Esophagus squamous epithelium (tissue), 5 donors: ENCODE measurements around the gene FUT7. TPM values are rescaled to one million over a fixed set of nuclear protein-coding genes. Genes with fewer than 3 reads are reported as not detected.

Source experiments
- DNase-seq: peaks from one replicate; lab custom pipeline; 2025; lab: John Stamatoyannopoulos, UW
- H3K27ac ChIP-seq, 4 donors: fragments of 200-600 bp; sonication (generic); one replicate each; pipeline ENCODE4 v1.5.1; 2016 to 2019; ENCODE audit warnings: mild to moderate bottlenecking in 1 of 4
- H3K27me3 ChIP-seq, 4 donors: fragments of 200-600 bp; sonication (generic); 1 replicate in 3 of 4; 2 replicates in 1 of 4; pipeline versions ENCODE4 v1.5.1 to v1.6.0; 2017 to 2021; ENCODE audit warnings: antibody characterized with exemption in 1 of 4
- H3K36me3 ChIP-seq, 3 donors: fragments of 200-600 bp; sonication (generic); one replicate each; pipeline ENCODE4 v1.5.1; 2016 to 2019
- H3K4me1 ChIP-seq, 3 donors: fragments of 200-600 bp; sonication (generic); one replicate each; pipeline ENCODE4 v1.5.1; 2017 to 2019
- H3K4me3 ChIP-seq, 4 donors: fragments of 200-600 bp; sonication (generic); 1 replicate in 3 of 4; 2 replicates in 1 of 4; pipeline ENCODE4 v1.5.1; 2016 to 2019; ENCODE audit warnings: mild to moderate bottlenecking in 2 of 4, moderate library complexity in 1 of 4
- H3K9me3 ChIP-seq, 3 donors: fragments of 200-600 bp; sonication (generic); one replicate each; pipeline ENCODE4 v1.5.1; 2016 to 2019
- CTCF ChIP-seq, 6 experiments: fragments of 450-650 bp in 4 of 6; fragments of 200-600 bp in 2 of 6; sonication (generic) in 2 of 6; IDR thresholded peaks; one replicate each; pipeline ENCODE4 v1.5.1; 2016 to 2019; ENCODE audit warnings: antibody characterized with exemption in 6 of 6, mild to moderate bottlenecking in 4 of 6, moderate library complexity in 4 of 6
- POLR2A ChIP-seq, 4 donors: fragments of 450-650 bp; IDR thresholded peaks; one replicate each; pipeline ENCODE4 v1.6.1; 2017; ENCODE audit warnings: antibody characterized with exemption in 4 of 4, mild to moderate bottlenecking in 4 of 4, moderate library complexity in 3 of 4
- WGBS, 2 donors: methylation state at CpG; one replicate each; pipeline ENCODE4 v1.1.5; 2018; 5-methylcytosine and 5-hydroxymethylcytosine counted together
- intact Hi-C: fragments of 100-400 bp; cut with DNase I; formaldehyde crosslinking; loops from one replicate; pipeline ENCODE4 v1.15.0; 2022
- total RNA-seq, 4 donors: library from RNA; depleted of rRNA; stranded (reverse); fragments of >200 nt; gene quantifications; one replicate each; pipeline ENCODE4 v1.1.0, GENCODE V29; 2016
- donor health status: DM: yes; HTN: yes; CAD: no.

FUT7 gene
- total RNA-seq, 4 donors from 2014 or later: 0.13 to 0.38 (median 0.21) TPM; not detected in 1

- no peak for DNase-seq
- H3K36me3 ChIP-seq: no peaks in the 10 kb centered on the region
- H3K9me3 ChIP-seq: no peaks in the 10 kb centered on the region
- intact Hi-C loops: loop anchor here (5.0 kb wide), 1 partner anchor 86 kb away; the partner anchor contains the start of gene FBXW5
- peak overlapping the region; percentile 33 to 82 (median 62) for H3K4me3 ChIP-seq
- no CpG with 5 or more reads among the region's 98 CpGs for WGBS, 2 donors
- peaks cover 28 to 66% (median 35%) of the 10 kb centered on the region in 3 donors for H3K4me1 ChIP-seq
- TF ChIP-seq CTCF (IDR thresholded peaks at IDR 0.05): peak in 4 of 6 experiments; percentile 42 to 69 (median 52)
- TF ChIP-seq POLR2A (IDR thresholded peaks at IDR 0.05): no peak
- H3K27ac ChIP-seq: peak overlapping the region; percentile 50 to 72 (median 62)
- H3K27me3 ChIP-seq: no peaks in the 10 kb centered on the region
Observed at GRCh38 chr9:137028263-137029057, 3.4 kb downstream of the FUT7 start.

GRCh38 chr9:137027369-137028262 is 4.3 kb downstream of the FUT7 start, which contains the start of gene ABCA2:
ABCA2 (minus strand) TSS chr9:137028237; CDS start chr9:137028140, 97 bp downstream.
- H3K27ac ChIP-seq: peak within 1 kb of the TSS; percentile 50 to 72 (median 62)
- H3K4me3 ChIP-seq: peak within 1 kb of the TSS; percentile 33 to 82 (median 62)
- H3K9me3 ChIP-seq: no peaks in the 10 kb centered on the region
- 17 to 28% methylated on average over 1 to 8 of the region's 95 CpGs for WGBS, 2 donors
- no peaks in the 10 kb centered on the region for H3K36me3 ChIP-seq
- intact Hi-C loops: loop anchor here (5.0 kb wide), 1 partner anchor 85 kb away; the partner anchor contains the start of gene FBXW5
- peaks cover 28 to 66% (median 35%) of the 10 kb centered on the region in 3 donors for H3K4me1 ChIP-seq
- no peak for DNase-seq
- H3K27me3 ChIP-seq: no peaks in the 10 kb centered on the region
- TF ChIP-seq POLR2A (IDR thresholded peaks at IDR 0.05) (no peak), CTCF (IDR thresholded peaks at IDR 0.05) (no peak)

GRCh38 chr9:137026828-137027227 is 5.1 kb downstream of the FUT7 start:
- intact Hi-C loops: loop anchor here (5.0 kb wide), 1 partner anchor 85 kb away; the partner anchor contains the start of gene FBXW5
- Histone ChIP-seq H3K27ac (peak overlapping the region in 2 of 4 donors; percentile 29 to 50), H3K9me3 (no peaks in the 10 kb centered on the region), H3K4me1 (peaks cover 28 to 65% (median 35%) of the 10 kb centered on the region in 3 donors), H3K4me3 (peak overlapping the region in 3 of 4 donors; percentile 32 to 67 (median 62)), H3K36me3 (no peaks in the 10 kb centered on the region), H3K27me3 (no peaks in the 10 kb centered on the region)
- no peak for TF ChIP-seq POLR2A (IDR thresholded peaks at IDR 0.05)
- DNase-seq: no peak
- no CpG with 5 or more reads among the region's 4 CpGs for WGBS, 2 donors

GRCh38 chr9:137026384-137026783 is 5.5 kb downstream of the FUT7 start:
- no peak for DNase-seq
- H3K27ac ChIP-seq: peak overlapping the region in 1 of 4 donors; percentile 31
- H3K9me3 ChIP-seq: no peaks in the 10 kb centered on the region
- H3K4me3 ChIP-seq: peak overlapping the region in 1 of 4 donors; percentile 67
- 67 to 100% methylated on average over 1 to 2 of the region's 2 CpGs for WGBS, 2 donors
- peaks cover 28 to 63% (median 35%) of the 10 kb centered on the region in 3 donors for H3K4me1 ChIP-seq
- no peaks in the 10 kb centered on the region for H3K36me3 ChIP-seq
- no peaks in the 10 kb centered on the region for H3K27me3 ChIP-seq
- TF ChIP-seq POLR2A (IDR thresholded peaks at IDR 0.05) (no peak), CTCF (IDR thresholded peaks at IDR 0.05) (no peak)
- intact Hi-C loops: loop anchor here (5.0 kb wide), 1 partner anchor 84 kb away; the partner anchor contains the start of gene FBXW5

GRCh38 chr9:137025517-137025966 is 6.3 kb downstream of the FUT7 start:
- H3K4me3 ChIP-seq: no peak overlapping the region

More at GRCh38 chr9:137025517-137025966, 6.3 kb downstream of the FUT7 start:
- peaks cover 28 to 54% (median 31%) of the 10 kb centered on the region in 3 donors for H3K4me1 ChIP-seq
- 14 to 60% methylated on average over 2 to 6 of the region's 21 CpGs for WGBS, 2 donors
- no peak for DNase-seq
- peak overlapping the region in 1 of 4 donors; percentile 29 for H3K27ac ChIP-seq
- H3K27me3 ChIP-seq: no peaks in the 10 kb centered on the region
- TF ChIP-seq CTCF (IDR thresholded peaks at IDR 0.05): peak in 1 of 6 experiments; percentile 33
- no peak for TF ChIP-seq POLR2A (IDR thresholded peaks at IDR 0.05)
- peaks cover 0 to 3% (median 0%) of the 10 kb centered on the region in 3 donors for H3K36me3 ChIP-seq
- H3K9me3 ChIP-seq: no peaks in the 10 kb centered on the region
- intact Hi-C loops: loop anchor here (5.0 kb wide), 1 partner anchor 83 kb away; the partner anchor contains the start of gene FBXW5
